GM18508 (cell line): ENCODE measurements around the gene TRABD2B.

Experiments
- ATAC-seq: cut with Tn5 transposase; IDR thresholded peaks from one replicate; pipeline ENCODE4 v1.9.1; 2021; ENCODE audit warnings: moderate number of reproducible peaks; ENCODE audit not compliant: insufficient read depth, unreplicated experiment

TRABD2B gene

DNA sequence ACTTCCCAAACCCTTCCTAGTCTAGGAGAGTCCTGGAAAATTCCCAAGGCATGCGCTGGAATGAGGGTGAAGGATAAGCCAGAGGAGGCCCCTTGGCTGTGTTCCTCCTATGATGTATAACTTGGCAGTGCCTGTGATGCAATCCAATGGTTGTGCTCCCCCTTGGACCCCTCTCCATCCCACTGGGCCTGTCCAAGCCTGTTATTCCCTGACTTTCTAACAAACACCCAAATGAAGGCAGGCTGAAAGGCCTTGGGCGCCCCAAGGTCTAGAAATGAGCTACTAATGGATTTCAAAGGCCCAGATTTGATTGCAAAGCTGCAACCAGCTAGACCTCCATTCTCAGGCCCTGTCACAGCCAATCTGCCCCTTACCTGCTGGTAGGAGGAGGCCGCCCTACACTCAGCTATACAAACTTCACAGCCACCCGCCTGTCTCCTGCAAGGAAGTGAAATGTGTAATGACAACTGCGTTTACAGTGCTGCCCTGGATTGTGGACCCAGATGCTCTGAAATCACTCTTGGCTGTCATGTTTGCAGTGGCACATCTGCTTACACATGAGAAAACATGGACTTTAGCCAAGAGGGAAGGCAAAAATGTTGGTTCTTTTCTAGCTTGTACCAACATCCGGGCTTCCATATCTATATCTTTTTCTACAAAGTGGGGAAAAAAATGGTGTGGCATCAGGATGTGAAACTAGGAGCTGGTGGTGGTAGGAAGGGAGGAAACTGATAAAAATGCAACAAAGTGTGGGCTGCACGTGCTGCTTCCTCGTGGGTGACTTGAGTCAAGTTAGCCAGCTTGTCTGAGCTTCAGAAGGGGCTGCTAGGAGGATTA is 130.4 kb downstream of the TRABD2B start:
- no peak for ATAC-seq

DNA sequence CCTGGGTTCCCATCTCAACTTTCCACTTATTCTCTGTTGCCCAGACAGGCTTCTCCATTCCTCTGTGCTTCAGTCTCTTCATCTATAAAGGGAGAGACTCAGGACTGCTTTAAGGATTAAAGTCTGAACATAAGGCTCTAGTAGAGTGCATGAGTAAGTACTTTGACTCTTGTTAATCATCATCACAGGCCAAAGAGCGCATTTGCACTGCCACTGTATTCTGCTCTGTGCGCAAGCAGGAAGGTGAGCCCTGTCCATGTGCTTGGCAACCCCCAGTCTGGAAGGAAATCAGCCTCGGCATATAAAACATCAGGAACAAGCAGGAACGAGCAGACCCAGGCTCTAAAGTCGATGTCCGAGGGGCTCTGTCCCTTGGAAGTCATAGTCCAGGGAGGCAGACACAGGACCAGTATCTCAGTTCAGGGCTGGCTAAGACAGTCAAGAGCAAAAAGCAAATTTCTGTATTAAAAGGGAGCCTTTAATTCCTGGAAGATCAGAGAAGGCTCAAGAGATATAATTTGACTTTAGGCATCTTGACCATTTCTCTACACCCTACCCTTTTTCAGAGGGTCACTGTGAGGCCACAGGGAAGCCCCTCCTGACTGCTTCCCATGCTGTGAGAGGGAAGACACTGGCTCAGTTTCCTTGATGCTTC is 131.2 kb downstream of the TRABD2B start:
- no peak for ATAC-seq

DNA sequence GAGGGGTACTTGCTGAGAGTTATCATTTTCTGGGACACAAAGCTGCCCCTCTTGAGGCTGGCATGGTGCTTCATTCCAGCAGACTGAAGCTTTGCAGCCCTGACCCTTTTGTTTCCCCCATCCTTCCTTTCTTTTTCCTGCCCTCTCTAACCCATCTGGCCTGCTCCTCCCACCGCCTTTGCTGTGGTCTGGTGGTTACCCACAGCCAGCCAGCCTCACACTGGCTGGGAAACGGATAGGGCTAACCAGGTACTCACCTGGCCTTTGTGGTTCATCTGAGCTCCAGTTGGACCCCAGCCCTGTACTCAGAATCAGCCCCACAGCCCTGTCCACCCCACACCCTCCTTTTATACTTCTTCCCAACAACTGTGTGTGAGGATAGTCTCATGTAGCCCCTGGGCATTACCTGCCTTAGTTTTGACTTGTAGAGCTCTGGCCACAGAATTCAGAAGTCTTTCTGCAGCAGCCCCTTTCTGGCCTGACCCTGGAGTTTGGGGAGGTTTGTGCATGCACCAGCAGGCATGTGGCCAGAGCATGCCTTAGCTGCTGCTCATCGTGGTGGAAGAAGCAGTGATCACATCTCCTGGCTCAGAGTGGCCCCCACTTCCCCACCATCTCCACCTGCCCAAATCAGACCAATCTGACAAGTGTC is 138.0 kb downstream of the TRABD2B start:
- no peak for ATAC-seq

DNA sequence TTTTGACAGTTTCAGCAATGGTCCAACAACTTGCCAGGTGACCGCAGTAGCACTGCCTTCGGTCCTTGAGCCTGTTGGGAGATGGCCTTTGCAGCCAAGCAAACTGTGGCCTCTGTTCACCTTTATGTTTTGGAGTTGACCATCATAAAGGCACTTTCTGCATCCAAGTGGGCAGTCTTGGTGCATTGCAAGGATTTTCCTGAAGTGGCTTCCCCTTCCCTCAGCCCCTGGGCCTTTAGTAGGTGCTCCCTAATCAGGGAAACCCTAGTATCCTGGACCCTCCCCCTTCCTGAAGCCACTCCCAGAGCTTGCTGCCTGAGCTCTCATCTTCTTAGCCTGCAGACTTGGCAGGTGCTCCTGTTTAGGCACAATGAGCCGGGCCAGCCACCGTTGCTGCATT is 140.2 kb downstream of the TRABD2B start:
- ATAC-seq, result no peak

DNA sequence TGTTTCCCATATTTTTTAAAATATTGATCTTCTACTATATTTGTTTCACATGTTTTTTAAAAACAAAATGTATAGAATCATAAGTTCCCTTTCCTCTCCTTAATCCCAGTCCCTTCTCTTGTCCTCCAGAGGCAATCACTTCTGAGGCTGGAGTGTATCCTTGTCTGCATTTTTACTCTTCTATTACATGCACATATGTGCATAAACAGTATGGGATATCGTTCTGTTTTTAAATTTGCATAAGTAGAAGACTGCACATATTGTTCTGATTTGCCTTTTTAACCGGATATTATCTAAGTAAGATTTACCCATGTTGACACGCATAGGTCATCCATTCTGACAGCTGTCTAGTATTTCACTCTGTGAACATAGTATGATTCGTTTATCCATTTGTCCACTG is 142.0 kb downstream of the TRABD2B start:
- no peak for ATAC-seq

DNA sequence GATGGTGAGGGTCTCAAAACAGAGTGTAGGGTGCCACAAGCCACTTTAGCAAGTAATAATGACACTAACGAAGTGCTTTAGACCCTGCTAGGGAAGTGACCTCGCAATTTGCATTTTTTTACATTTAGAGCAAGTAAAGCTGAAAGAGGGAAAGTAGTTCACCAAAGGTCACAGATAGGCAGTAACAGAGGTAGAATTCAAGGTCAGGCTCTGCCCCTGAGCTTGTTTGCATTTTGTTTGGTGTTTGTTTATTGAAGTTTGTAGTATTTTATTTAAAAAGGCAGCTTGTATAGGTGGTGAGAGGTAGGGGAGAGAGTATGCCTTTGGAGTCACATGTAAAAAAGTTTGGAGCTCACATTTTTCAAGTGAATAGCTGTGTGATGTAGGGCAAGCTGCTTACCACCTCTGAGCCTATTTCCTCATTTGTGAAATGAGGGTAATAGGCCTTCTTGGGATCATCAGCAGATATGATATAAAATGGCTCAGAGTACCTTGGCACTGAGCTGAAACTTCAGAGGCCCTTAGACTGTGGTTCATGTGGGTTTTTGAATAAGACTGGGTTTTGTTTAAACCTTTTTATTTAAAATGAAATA is 142.5 kb downstream of the TRABD2B start:
- no peak for ATAC-seq

DNA sequence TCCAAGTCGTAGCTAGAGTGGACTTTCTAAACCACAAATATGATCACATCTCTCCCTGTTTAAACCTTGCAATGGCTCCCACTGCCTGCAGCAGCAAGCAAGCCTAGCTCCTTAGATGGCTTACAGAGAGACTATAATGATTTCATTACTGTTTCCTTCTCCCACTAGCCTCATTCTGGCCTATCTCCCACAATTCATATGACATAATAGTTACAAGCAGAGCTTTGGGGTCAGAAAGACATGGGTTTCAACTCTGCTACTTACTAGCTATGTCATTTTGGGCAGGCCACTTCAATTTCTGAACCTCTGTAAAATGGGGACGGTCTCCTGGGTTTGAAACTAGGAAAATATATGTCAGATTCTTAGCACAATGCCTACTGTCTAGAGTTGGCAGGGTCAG is 143.3 kb downstream of the TRABD2B start:
- ATAC-seq, result no peak

DNA sequence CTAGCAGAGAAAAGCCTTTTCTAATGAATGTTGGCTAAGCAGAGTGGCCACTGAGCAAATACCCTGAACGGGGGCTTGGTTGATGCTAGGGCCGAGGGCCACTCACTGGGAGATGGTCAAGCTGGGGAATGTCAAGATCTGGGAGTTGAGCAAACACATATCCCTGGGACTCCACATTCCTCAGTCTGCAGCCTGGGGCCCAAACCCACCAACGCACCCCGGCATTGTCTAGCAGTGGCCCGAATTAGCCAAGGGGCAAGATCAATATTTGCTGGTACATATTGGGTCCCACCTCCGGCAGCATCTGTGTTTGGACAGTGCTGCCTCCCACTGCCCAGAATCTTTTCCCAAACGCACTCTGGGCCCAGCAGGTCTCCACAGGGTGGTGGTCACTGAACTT is 144.1 kb downstream of the TRABD2B start:
- ATAC-seq, result no peak

DNA sequence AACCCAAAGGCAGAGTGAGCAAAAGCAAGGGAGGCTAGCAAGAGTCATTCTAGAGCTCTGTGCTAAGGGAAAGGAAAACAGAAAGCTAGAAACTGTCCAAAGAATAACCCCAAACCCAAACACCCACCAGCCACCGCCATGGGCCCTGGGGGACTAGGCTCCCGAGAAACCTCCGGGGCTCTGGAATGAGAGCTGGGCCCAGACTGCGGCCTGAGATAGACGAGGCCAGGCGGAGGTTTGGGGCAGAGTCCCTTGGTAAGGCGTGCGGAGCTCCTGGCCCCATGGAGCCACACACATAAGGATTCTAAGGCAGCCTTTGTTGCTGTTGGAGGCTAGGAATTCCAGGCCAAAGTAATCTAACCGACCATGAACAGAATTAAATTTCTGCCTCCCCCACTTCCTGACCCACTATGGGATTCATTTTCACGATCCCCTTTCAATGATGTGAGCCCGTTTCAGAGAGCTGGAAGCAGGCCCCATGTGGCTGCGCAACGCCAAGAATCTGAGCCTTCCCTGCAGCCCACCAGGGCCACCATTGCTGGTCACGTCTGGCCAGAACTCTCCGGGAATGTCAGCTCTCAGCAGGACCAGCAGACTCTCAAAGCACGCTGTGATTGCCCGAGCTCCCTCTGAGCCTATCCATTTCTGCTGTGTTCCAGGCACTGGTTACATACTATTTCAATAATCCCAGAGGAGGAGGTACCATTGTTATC is 145.0 kb downstream of the TRABD2B start:
- no peak for ATAC-seq

DNA sequence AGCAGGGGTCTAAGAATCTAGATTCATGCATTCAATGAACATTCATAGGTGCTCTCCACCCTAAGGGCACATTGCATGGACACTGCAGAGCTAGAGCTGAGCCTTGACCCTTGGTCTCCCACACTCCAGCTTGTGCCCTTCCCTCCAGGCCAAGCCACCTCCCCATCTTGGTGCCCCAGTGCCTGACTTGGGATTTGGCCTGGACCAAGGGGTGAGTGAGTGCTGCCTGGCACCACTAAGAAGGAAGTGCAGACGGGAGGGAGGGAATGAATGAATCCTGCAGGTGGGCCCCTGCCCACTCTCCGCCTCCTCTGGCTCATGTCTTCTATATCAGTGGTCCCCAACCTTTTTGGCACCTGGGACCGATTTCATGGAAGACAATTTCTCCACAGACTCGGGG is 146.7 kb downstream of the TRABD2B start:
- no peak for ATAC-seq

DNA sequence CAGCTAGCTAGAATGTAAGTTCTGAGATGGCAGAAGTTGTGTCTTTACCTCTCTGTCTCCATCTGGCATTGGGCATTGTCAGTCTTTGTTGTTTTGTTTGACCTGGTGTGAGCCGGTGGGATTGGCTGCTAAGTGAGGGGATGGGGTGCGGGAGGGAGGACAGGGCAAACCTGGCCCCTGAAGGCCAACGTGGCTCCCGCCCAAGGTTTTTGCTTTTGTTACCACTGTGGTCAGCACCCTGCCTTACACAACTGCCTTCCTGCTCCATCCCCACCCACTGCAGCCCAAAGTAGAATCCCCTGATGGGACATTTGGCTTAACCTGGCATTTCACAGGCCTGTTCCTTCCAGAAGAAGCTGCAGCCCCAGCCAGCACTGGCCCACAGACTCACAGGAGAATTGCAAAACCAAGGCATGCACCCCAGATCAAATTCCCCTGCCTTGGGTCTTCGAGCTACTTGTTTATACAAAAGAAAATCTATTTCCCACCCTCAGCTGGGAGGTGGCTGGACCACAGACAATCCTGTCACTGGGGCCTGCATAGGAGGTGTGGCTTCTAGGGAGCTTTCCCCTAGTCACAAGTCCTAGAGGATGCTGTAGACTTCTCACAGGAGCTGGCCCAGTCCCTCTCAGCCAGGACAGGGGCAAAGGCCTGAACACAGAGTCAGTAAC is 147.5 kb downstream of the TRABD2B start:
- ATAC-seq, result no peak

DNA sequence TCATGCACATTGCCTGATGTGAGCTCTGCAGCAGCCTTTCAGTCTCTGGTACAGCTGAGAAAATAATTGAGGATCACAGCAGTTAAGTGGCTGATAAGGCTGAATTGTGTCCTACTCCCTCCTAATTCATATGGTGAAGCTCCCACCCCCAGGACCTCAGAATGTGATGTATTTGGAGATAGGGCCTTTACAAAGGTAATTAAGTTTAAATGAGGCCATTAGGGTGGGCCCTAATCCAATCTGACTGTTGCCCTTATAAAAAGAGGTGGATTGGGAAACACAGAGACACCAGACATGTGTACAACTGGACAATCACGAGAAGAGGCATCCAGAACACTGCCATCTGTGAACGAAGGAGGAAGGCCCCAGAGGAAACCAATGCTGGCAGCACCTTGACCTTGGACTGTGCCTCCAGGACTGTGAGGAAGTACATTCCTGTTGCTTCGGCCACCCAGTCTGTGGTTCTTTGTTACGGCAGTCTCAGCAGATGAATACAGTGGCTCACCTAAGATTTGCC is 148.1 kb downstream of the TRABD2B start:
- no peak for ATAC-seq

DNA sequence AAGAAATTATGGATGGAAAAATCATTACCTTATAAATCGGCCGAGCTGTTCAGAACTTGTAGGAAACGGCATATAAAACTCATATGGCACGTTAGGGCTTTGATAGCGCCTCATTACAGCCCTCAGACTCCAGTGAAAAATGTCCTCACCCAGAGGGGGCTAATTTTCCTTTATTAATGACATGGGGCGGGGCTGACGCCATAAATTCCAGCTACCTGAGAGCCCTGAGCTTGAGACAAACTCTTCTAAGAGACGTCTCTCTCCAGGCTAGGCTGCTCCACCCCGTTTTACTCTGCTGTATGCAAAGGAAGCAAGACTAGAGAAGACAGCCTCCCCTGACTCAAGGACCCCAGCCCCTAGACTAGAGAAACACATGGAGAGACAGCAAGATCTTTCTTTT is 149.4 kb downstream of the TRABD2B start:
- no peak for ATAC-seq

DNA sequence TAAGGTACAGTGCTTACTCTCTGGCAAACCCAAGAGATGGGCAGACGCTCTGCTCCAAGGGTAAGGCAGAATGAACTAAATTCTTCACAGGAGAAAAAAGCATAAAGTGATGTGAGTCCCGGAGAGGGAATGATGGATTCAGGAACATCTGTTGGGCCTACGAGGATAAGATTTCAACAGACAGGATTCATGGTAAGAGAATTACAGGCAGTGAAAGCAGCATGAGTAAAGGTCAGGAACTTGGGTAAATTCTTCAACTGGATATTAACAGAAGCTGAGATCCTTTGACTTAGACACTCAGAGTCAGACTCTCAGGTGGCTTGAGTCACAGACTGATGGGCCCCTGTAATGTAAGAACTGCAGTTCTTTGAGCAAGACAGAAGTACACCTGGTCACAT is 152.6 kb downstream of the TRABD2B start:
- ATAC-seq, result no peak

DNA sequence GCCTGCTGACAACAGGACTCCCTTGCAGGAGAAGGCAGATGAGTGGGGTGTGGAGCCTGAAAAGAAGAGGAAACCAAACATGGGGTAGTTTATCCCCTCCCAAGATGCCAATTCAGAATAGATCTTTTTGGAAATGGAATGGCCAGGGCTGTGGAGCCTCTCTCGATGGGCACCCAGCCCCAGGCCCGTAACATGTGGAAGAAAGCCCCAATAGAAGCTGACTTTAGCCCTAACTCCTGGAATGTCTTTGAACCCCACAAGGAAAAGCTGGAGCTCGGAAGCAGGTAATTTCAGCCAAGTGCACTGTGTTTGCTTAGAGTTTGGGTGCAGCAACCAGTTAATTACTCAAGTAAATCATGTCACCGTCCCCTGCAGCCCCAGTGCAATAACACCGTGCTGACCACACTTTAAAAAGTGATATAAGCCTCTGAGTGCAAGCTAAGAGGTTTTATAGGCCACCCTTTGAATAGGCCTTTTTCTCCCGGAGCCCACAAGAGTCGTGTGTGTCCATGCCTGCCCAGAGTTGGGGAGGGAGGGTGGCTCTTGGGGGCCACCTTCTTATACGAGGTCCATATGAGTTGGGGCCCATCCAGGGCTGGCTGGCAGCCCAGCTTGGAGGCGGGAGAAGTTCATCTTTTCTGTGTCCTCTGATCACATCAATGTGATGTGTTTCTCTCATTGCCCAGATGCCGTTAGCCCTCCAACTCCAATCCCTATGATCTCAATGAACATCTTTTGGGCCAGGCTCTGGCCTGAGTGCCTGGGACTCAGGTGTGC is 153.2 kb downstream of the TRABD2B start:
- ATAC-seq, result no peak

DNA sequence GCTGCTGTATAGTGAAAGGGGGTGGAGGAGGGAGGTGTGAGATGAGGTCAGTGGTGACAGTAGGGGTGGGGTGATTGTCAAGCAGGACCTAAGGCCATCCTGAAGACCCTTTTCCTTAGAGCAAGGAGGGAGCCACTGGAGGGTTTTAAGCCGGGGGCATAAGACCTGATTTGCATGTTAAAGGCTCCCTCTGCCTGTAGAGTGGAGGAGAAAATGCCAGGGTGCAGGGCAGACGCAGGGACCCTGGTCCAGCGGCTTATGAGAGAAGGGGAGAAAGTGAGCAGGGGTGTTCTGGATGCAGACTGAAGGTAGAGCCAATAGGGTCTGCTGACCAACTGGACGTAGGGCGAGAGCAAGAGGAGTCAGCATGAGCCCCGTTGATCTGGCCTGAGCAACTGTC is 154.1 kb downstream of the TRABD2B start:
- no peak for ATAC-seq

DNA sequence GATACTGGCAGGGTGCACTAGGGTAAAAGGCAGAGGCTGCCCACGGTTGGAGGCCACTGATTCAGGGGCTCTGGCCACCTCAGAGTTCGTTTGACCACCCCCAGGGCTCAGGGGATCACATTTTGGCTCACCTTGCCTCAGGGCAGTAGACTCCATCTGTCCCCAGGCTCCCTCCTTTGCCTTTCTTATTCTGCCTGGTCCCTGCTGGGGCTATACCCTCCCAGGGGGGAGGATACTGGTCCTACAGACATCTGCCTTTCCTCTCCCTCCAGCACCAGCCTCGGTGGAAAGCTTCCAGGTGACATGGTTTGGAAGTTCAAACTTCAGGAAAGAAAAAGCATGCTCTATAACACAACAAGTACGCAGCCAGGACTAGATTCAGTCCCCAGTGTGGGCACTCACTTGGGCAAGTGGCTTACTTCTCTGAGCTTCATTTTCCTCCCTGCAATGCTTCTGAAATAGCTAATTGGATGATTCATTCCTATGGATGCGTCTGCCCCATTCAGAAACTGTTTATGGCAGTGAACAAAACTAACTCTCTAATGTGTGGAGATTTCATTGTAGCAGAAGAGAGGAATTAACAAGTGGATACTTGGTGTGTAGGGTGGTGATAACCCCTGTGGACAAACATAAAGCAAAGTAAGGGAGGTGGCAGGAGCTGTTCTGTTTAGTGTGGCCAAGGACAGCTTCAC is 154.8 kb downstream of the TRABD2B start:
- ATAC-seq, result no peak

DNA sequence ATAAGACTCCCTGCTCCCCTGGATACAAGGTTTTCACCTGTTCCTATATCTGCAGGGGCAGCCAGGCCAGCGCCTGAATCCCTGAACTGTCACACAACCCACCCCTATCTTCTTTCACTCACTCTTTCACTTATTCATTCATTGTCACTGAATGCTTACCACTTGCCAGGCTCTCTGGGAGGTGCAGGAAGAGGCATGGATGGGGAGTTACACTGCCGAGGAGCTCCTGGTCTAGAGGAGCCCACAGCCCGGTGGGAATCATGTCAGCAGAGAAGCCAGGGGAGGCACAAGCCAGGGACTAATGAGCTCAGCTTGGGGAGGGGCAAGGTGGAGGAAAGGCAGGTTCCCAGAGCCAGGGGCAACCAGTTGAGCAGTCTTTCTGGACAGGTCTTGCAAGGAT is 155.8 kb downstream of the TRABD2B start:
- ATAC-seq, result no peak
